ENCODE measurements around the gene DLL1.

DNA sequence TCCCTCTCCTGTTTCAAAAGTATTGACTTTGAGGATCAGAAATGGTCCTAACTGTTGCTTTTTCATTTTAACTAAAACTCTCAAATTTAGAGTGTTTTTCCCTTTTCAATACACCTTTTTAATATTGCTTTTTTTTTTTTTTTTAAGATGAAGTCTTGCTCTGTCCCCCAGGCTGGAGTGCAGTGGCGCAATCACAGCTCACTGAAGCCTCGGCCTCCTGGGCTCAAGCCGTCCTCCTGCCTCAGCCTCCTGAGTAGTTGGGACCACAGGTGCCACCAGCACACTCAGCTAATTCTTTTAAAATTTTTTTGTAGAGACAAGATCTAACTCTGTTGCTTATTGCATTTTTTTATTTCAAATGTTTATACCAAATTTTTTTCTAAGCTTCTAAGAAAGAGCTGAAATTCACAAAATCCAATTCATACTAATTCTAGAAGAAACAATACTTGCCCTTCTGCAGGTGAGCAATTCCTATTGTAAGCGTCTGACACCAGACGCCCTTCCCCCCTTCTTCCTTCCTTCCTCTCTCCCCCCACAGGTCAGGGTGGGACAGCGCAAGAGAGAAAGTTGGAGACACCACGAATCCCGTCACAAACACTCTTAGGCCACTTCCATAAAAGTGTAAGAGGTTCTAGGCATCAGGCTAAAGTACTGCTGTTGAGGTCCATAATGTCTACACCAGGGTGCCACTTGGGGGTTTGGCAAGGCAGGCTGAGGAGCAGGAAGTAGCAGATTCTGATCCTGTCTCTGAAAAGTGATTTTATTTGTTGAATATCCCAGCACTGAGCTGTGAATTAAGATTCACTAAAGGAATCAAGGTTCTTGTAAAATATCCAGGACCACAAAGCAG lies 12.8 kb downstream of the DLL1 start:
- TF ChIP-seq EP300 (IDR thresholded peaks at IDR 0.05) (no peak), CTCF (IDR thresholded peaks at IDR 0.05) (no peak)
